HUES6 (cell line): ENCODE data around the gene GNG2.
A peak's percentile ranks its signal among the peaks of the same experiment; 100 is the strongest.

Experiments
- H3K27ac ChIP-seq: 2 replicates; pipeline ENCODE4 v1.7.0; 2013; ENCODE audit warnings: low read depth, mild to moderate bottlenecking, low read length, inconsistent platforms
- H3K27me3 ChIP-seq: 2 replicates; pipeline ENCODE4 v1.6.1; 2013; ENCODE audit warnings: low read length; ENCODE audit not compliant: control insufficient read depth, insufficient read depth
- H3K36me3 ChIP-seq: 2 replicates; pipeline ENCODE4 v1.6.1; 2013; ENCODE audit warnings: low read length; ENCODE audit not compliant: control insufficient read depth, insufficient read depth
- H3K4me1 ChIP-seq: 2 replicates; pipeline ENCODE4 v1.6.1; 2013; ENCODE audit warnings: low read length; ENCODE audit not compliant: control insufficient read depth, insufficient read depth
- H3K4me3 ChIP-seq: 2 replicates; pipeline ENCODE4 v1.5.1; 2013; ENCODE audit warnings: low read depth, low read length
- H3K9ac ChIP-seq: one replicate; pipeline ENCODE4 v1.6.1; 2013; ENCODE audit warnings: mild to moderate bottlenecking, low read length
- H3K9me3 ChIP-seq: 2 replicates; pipeline ENCODE4 v1.6.1; 2013; ENCODE audit warnings: low read depth, low read length; ENCODE audit not compliant: control insufficient read depth, insufficient read depth

The GNG2 gene

DNA sequence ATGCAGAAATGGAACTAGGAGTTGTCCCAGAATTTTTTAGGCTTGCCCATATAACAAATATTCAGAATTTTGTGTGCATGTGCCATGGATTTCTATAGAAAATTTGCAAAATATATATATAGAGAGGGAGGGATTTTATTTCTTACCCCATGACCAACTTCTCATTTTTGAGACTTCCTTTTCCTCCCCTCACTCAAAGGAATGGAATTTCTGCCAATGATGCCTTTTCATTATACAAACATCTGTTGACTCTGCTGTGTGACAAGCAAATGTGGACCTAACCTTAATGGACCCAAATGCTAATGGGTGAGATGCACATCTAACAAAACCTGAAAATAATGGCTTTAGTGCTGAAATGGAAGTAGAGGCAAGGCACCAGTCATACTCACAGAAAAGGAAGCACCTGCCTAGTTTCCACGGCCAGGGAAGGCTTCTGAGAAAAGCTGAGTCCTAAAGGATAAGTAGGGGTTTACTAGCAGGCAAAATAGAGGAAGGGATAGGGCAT, 3.6 kb upstream of the GNG2 start:
- H3K9me3 ChIP-seq, result peaks cover 2% of the 10 kb centered on the region; the same call in 1 of the 2 replicates
- H3K36me3 ChIP-seq, result no peaks in the 10 kb centered on the region
- peaks cover 13% of the 10 kb centered on the region for H3K4me1 ChIP-seq
- H3K27ac ChIP-seq, result no peak overlapping the region
- no peak overlapping the region for H3K9ac ChIP-seq
- peaks cover 18% of the 10 kb centered on the region for H3K27me3 ChIP-seq
- no peak overlapping the region for H3K4me3 ChIP-seq

DNA sequence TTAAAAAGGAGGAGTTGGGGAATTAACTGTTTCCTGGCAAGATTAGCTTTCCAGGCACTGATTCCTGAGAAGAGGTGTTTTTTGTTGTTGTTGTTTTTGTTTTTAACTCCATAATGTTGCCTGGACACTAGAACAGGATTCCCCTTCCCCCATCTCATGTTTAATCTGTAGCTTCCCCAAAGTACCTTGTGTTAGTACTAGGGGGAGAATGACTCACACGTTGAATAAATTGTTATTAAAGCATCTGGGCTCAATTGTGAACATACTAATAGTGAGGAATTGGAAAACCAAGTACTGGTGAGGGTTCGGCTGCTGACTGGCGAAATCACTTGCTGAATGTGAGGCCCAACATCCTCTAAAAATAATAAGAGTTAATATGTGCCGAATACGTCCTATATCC, 1.3 kb upstream of the GNG2 start:
- H3K27ac ChIP-seq, result no peak overlapping the region

GRCh38 chr14:51860825-51861499, 550 bp downstream of the GNG2 start:
- peak overlapping the region; percentile 81 for H3K4me3 ChIP-seq
- H3K27ac ChIP-seq, result no peak overlapping the region
- peak overlapping the region; percentile 59 for H3K9ac ChIP-seq

More for the DNA sequence above, 1.3 kb upstream of the GNG2 start:
- Histone ChIP-seq H3K9me3 (peaks cover 2% of the 10 kb centered on the region; the same call in 1 of the 2 replicates), H3K4me3 (no peak overlapping the region), H3K36me3 (no peaks in the 10 kb centered on the region), H3K9ac (no peak overlapping the region), H3K4me1 (peaks cover 15% of the 10 kb centered on the region), H3K27me3 (peaks cover 24% of the 10 kb centered on the region)

DNA sequence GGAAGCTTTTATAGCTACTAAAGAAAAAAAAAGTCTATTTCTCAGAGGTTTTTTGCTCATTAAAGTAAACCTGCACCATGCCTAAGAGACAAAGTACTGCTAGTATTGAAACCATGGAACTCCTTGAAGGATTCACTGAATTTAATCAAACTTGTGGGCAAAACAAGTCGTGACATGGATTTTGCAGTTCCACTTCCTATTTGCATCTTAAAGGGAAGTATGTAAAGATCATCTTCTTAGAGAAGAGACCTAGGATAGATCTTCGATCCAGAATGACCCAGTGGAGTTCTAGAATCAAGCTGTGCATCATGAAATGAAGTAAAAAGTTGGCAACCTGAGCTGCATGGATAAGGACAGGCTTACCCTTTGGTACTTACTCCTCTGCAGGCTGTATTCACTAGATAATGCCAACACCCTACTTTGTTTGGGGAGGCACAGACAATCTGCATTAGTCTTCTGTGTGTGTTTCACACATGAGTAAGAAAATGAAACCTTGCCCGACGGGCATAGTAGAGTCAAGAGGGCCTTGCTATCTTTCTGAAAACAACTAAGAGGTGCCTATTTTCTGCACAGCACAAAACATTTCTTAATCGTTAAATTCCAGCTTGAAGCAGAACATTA, 1.9 kb downstream of the GNG2 start:
- Histone ChIP-seq H3K27ac (no peak overlapping the region), H3K4me1 (peaks cover 28% of the 10 kb centered on the region), H3K9ac (no peak overlapping the region), H3K4me3 (no peak overlapping the region), H3K36me3 (no peaks in the 10 kb centered on the region), H3K9me3 (no peaks in the 10 kb centered on the region), H3K27me3 (peaks cover 24% of the 10 kb centered on the region)

More at GRCh38 chr14:51860825-51861499, 550 bp downstream of the GNG2 start:
- no peaks in the 10 kb centered on the region for H3K36me3 ChIP-seq
- H3K9me3 ChIP-seq, result peaks cover 2% of the 10 kb centered on the region; the same call in 1 of the 2 replicates
- peaks cover 24% of the 10 kb centered on the region for H3K27me3 ChIP-seq
- peaks cover 21% of the 10 kb centered on the region for H3K4me1 ChIP-seq

DNA sequence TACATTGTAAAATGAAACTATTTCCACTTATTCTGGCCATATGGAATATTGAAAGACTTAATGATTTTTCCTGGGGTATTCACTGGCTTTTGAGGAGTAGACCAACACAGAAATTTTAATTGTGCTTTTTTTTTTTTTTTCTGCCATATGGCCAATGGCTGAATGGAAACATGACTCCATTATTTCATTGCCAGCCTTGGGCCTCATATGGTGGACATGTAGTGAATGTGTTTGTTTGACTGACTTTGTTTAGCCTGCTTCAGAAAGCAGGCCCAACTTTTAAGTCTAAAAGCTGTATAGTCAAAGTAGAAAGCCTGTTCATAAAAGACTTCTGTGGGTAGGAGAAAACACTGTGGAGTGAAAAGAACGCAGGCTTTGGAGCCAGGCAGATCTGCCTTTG, 2.4 kb downstream of the GNG2 start:
- no peaks in the 10 kb centered on the region for H3K9me3 ChIP-seq
- H3K36me3 ChIP-seq, result no peaks in the 10 kb centered on the region
- H3K4me3 ChIP-seq, result no peak overlapping the region
- peaks cover 24% of the 10 kb centered on the region for H3K27me3 ChIP-seq
- H3K27ac ChIP-seq, result no peak overlapping the region
- H3K9ac ChIP-seq, result no peak overlapping the region
- peaks cover 28% of the 10 kb centered on the region for H3K4me1 ChIP-seq

DNA sequence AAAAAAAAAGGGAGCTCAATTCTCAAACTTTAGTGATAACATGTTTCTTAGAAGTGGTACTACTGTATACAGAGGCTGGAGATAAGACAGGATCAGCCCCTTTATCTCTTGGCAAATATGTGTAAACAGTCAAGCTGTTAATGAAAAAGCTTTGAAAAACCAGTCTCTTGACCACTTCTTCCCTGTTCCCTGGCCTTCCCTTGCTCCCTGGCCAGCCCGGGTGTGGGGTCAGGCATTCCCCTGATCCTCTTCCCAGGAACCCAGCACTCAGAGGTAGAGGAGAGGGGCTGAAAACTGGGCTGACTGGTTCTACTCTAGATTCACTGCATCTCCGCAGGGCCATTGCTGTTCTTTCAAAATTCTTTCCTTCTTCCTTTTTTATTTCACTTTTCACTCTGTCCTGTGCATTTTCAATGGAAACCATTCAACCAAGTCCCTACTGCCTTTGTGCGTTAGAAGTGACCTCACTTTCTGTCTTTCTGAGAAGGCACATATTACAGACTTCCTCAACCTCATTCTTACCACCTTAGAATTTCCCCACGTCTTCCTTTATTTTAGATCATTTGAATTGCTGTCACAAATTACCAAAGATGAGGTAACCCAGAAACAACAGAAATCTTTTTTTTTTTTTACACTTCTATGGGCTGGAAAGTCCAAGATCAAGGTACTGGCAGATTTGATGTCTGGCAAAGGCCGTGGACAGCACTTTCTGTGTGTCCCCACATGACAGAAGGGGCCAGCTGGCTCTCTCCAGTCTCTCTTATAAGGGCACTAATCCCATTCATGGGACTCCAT, 5.7 kb downstream of the GNG2 start:
- H3K9me3 ChIP-seq, result no peaks in the 10 kb centered on the region
- peaks cover 13% of the 10 kb centered on the region for H3K27me3 ChIP-seq
- no peaks in the 10 kb centered on the region for H3K36me3 ChIP-seq
- no peak overlapping the region for H3K9ac ChIP-seq
- H3K27ac ChIP-seq, result no peak overlapping the region
- H3K4me1 ChIP-seq, result peaks cover 19% of the 10 kb centered on the region
- no peak overlapping the region for H3K4me3 ChIP-seq

DNA sequence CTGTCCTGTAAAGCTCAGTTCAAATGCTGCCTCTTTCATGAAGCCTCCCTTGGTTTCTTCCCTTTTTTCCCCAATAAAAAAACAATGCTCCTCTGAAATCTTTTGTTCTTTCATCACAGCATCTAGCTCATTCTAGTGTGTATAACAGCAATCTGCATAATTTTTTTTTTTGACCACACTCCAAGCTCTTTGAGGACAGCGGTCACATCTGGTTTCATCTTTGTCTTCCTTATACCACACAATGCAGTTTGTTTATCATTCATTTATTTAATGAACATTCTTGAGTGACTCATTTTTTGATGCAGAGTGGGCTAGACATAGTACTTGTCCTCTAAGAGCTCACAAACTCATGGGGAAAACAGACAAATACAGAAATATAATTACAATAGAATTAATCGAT, 7.3 kb downstream of the GNG2 start:
- Histone ChIP-seq H3K9ac (no peak overlapping the region), H3K9me3 (no peaks in the 10 kb centered on the region), H3K4me3 (no peak overlapping the region), H3K27ac (no peak overlapping the region), H3K27me3 (no peaks in the 10 kb centered on the region; the same call in 1 of the 2 replicates), H3K4me1 (peaks cover 12% of the 10 kb centered on the region), H3K36me3 (no peaks in the 10 kb centered on the region)

DNA sequence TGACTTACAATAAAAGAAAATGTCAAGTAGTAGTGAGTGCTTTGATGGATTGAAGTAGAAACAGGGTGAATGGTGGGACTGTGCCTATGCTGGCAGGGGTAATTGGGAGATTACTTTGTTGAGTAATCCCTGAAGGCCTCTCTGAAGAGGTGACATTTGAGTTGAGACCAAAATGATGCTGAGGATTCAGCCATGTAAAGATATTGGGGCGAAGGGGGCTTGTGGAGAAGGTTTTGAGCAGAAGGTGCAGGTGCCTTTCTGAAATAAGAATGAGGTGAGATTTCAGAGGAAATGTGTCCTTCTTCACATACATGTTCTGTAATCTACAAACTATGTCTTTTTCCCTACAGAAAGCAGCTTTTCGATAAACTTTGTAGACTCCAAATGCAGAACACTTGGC, 8.0 kb downstream of the GNG2 start:
- H3K4me1 ChIP-seq, result peaks cover 12% of the 10 kb centered on the region
- no peaks in the 10 kb centered on the region for H3K9me3 ChIP-seq
- H3K27ac ChIP-seq, result no peak overlapping the region
- no peaks in the 10 kb centered on the region for H3K27me3 ChIP-seq
- no peaks in the 10 kb centered on the region for H3K36me3 ChIP-seq
- no peak overlapping the region for H3K4me3 ChIP-seq
- no peak overlapping the region for H3K9ac ChIP-seq

- no peak overlapping the region for H3K9ac ChIP-seq
- no peaks in the 10 kb centered on the region for H3K9me3 ChIP-seq
- H3K27me3 ChIP-seq, result no peaks in the 10 kb centered on the region
- H3K4me1 ChIP-seq, result peaks cover 12% of the 10 kb centered on the region
- H3K36me3 ChIP-seq, result no peaks in the 10 kb centered on the region
- no peak overlapping the region for H3K27ac ChIP-seq
- H3K4me3 ChIP-seq, result no peak overlapping the region
Observed at GRCh38 chr14:51869411-51870100, 9.1 kb downstream of the GNG2 start.

DNA sequence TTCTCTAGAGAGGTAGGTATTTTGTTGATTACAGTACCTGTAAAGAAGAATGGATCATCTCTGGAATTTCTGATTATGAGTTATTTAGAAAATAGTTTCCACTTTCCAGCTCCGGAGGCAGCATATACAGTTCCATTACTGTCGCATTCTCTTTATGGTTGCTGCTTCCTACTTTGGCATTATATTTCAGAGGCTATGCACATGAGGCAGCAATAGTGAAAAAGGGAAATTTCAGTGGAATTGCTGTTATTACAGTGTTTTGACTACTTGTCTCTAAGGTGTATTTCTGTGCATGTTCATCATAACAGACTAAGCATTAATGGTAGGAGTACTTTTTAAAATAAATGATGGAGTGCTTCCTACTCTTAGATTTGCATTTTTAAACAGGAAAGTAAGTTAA, 10.2 kb downstream of the GNG2 start:
- no peaks in the 10 kb centered on the region for H3K9me3 ChIP-seq
- no peaks in the 10 kb centered on the region for H3K27me3 ChIP-seq
- H3K27ac ChIP-seq, result no peak overlapping the region
- no peak overlapping the region for H3K9ac ChIP-seq
- H3K4me3 ChIP-seq, result no peak overlapping the region
- no peaks in the 10 kb centered on the region for H3K36me3 ChIP-seq
- H3K4me1 ChIP-seq, result peaks cover 8% of the 10 kb centered on the region
